Vagina (tissue), 2 donors: Measurements from ENCODE around the gene OBSCN.

Source experiments
- CTCF ChIP-seq, 3 experiments: fragments of 450-650 bp in 2 of 3; fragments of 200-600 bp in 1 of 3; sonication (generic) in 1 of 3; IDR thresholded peaks; one replicate each; pipeline ENCODE4 v1.5.1; 2017 to 2019; ENCODE audit warnings: antibody characterized with exemption in 3 of 3, mild to moderate bottlenecking in 2 of 3, moderate library complexity in 2 of 3
- POLR2AphosphoS5 ChIP-seq, 2 donors: sonication (generic); formaldehyde crosslinking; IDR thresholded peaks; one replicate each; pipeline ENCODE4 v1.9.0; 2017; ENCODE audit warnings: antibody characterized with exemption in 2 of 2, mild to moderate bottlenecking in 2 of 2, low read depth in 1 of 2; ENCODE audit not compliant: insufficient read depth in 1 of 2

DNA sequence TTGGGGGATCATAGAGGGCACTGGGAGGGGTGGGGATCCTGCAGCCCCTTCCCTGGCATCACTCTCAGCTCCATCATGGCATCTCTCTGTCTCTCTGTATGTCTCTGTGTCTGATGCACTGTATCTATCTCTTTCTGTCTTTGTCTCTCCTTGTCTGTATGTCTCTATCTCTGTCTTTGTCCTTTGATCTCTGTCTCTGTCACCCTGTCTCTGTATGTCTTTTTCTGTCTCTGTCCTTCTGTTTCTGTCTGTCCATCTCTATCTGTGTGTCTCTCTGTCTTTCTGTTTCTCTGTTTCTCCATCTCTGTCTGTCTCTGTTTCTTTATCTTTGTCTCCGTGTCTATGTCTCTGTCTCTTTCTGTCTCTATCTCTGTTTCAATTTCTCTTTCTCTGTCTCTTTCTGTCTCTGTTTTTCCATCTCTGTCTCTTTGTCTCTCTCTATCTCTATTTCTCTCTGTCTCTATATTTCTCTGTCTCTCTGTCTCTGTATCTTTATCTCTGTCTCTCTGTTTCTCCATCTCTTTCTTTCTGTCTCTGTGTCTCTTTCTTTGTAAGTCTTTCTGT, 142.4 kb downstream of the OBSCN start:
- no peak for TF ChIP-seq POLR2AphosphoS5 (IDR thresholded peaks at IDR 0.05; ENCODE audit: insufficient read depth in 1 of 2, low read depth in 1 of 2)
- no peak for TF ChIP-seq CTCF (IDR thresholded peaks at IDR 0.05)
